ENCODE data around the gene ZNF212.

DNA sequence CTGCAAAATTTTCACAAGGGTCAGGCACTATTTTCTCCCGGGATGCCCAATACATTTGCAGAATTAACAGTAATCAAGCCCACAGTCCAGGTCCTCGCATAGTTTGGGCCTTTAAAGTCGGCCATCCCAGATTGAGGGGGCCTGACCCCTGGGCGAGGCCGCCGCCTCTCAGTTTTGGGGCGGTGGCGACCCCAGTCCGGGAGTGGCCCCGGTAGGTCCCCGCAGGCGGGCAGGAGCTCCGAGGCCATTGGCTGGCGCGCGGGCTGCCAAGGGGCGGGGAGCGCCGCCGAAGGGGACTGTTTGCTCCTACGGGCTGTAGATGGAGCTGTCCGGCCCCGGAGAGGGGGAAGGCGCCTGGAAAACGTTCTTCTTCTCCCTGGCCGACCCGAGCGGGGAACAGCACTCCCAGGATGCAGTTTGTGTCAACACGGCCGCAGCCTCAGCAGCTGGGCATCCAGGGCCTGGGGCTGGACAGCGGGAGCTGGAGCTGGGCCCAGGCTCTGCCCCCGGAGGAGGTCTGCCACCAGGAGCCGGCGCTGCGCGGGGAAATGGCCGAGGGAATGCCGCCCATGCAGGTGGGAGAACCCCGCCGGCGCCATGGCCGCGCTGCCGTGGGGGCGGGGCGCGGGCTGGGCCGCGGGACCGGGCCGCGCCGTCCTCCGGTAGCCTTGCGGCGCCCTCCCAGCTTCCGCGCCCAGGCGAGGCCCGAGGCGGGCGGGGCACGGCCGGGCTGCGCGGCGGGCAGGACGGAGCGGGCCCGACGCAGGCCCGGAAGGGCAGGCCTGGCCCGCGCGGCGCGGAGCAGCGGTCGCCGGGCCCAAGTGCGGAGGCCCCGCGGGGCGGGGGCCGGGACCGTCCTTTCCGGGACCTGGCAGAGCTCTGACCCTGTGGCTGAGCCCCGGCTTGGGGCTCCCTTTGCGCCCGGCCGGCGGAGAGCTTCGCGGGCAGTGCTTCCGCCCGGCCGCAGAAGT lies 44.0 kb upstream of the ZNF212 start, which contains the start of gene ZNF282:
- TF ChIP-seq, protein P1, sequence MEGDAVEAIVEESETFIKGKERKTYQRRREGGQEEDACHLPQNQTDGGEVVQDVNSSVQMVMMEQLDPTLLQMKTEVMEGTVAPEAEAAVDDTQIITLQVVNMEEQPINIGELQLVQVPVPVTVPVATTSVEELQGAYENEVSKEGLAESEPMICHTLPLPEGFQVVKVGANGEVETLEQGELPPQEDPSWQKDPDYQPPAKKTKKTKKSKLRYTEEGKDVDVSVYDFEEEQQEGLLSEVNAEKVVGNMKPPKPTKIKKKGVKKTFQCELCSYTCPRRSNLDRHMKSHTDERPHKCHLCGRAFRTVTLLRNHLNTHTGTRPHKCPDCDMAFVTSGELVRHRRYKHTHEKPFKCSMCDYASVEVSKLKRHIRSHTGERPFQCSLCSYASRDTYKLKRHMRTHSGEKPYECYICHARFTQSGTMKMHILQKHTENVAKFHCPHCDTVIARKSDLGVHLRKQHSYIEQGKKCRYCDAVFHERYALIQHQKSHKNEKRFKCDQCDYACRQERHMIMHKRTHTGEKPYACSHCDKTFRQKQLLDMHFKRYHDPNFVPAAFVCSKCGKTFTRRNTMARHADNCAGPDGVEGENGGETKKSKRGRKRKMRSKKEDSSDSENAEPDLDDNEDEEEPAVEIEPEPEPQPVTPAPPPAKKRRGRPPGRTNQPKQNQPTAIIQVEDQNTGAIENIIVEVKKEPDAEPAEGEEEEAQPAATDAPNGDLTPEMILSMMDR (IDR thresholded peaks at IDR 0.05): peak in 5 of 6 experiments; percentile 28 to 75 (median 56)
- peak in 1 of 2 donors; percentile 71 for TF ChIP-seq POLR2A (IDR thresholded peaks at IDR 0.05)
